Uterus (tissue), 2 donors: Measurements from ENCODE around the gene FLNB.

Source experiments
- CTCF ChIP-seq, 4 experiments: fragments of 200-600 bp in 2 of 4; fragments of 450-650 bp in 2 of 4; sonication (generic) in 2 of 4; IDR thresholded peaks; one replicate each; pipeline ENCODE4 v1.5.1; 2016 to 2019; ENCODE audit warnings: antibody characterized with exemption in 4 of 4, mild to moderate bottlenecking in 2 of 4, moderate library complexity in 1 of 4
- POLR2A ChIP-seq, 2 donors: fragments of 450-650 bp; IDR thresholded peaks; one replicate each; pipeline ENCODE4 v1.6.1; 2016; ENCODE audit warnings: antibody characterized with exemption in 2 of 2, mild to moderate bottlenecking in 1 of 2, moderate library complexity in 1 of 2

GRCh38 chr3:58183891-58184290 is 175.7 kb downstream of the FLNB start:
- no peak for TF ChIP-seq CTCF (IDR thresholded peaks at IDR 0.05)
- no peak for TF ChIP-seq POLR2A (IDR thresholded peaks at IDR 0.05)
